Naive thymus-derived CD4-positive, alpha-beta T cell (primary cell): ENCODE measurements around the gene GMPS. TPM values are rescaled to one million over a fixed set of nuclear protein-coding genes. Genes with fewer than 3 reads are reported as not detected.
A peak's percentile ranks its signal among the peaks of the same experiment; 100 is the strongest.

Source experiments
- ATAC-seq: fragments of 150-1000 bp; cut with Tn5 transposase; 2 replicates; pipeline ENCODE4 v1.10.0; 2021; ENCODE audit warnings: mild to moderate bottlenecking, moderate library complexity
- CTCF ChIA-PET: fragments of 350-600 bp; sonication (Branson Sonifier 250); formaldehyde crosslinking; loops from one replicate; lab custom pipeline; 2021; ENCODE audit warnings: antibody characterized with exemption; lab: Charles Lee
- POLR2A ChIA-PET: fragments of 350-600 bp; sonication (Branson Sonifier 250); formaldehyde crosslinking; loops from one replicate; lab custom pipeline; 2021; ENCODE audit warnings: antibody characterized with exemption, inconsistent platforms; lab: Charles Lee
- DNase-seq, 9 donors: peaks; one replicate each; pipeline versions ENCODE4 v3.0.0 to v3.0.0-alpha.2; 2020 to 2022; ENCODE audit warnings: mixed read lengths in 1 of 9
- H3K27ac ChIP-seq: one replicate; pipeline ENCODE4 v1.7.0; 2013; ENCODE audit warnings: mild to moderate bottlenecking, low read depth, low read length, moderate library complexity
- H3K27me3 ChIP-seq, 2 donors: one replicate each; pipeline ENCODE4 v1.7.0; 2013; ENCODE audit warnings: low read length in 2 of 2, mild to moderate bottlenecking in 2 of 2, moderate library complexity in 2 of 2; ENCODE audit not compliant: control insufficient read depth in 2 of 2, insufficient read depth in 2 of 2
- H3K36me3 ChIP-seq, 3 experiments: 1 replicate in 2 of 3; 2 replicates in 1 of 3; pipeline ENCODE4 v1.7.0; 2013; ENCODE audit warnings: low read length in 3 of 3, mild to moderate bottlenecking in 3 of 3, moderate library complexity in 1 of 3; ENCODE audit not compliant: insufficient read depth in 3 of 3, control insufficient read depth in 2 of 3
- H3K4me1 ChIP-seq, 2 donors: one replicate each; pipeline ENCODE4 v1.7.0; 2013; ENCODE audit warnings: low read length in 2 of 2, mild to moderate bottlenecking in 2 of 2, moderate library complexity in 1 of 2; ENCODE audit not compliant: control insufficient read depth in 2 of 2, insufficient read depth in 2 of 2
- H3K4me3 ChIP-seq: 2 replicates; pipeline ENCODE4 v1.7.0; 2013; ENCODE audit warnings: mild to moderate bottlenecking, low read length
- H3K9me3 ChIP-seq, 3 experiments: 1 replicate in 2 of 3; 2 replicates in 1 of 3; pipeline ENCODE4 v1.7.0; 2013; ENCODE audit warnings: low read length in 3 of 3; ENCODE audit not compliant: control insufficient read depth in 2 of 3
- H3K27ac Mint-ChIP-seq, 9 donors: one replicate each; pipeline ENCODE4 v1.8.0; 2020 to 2022; ENCODE audit warnings: mixed read lengths in 9 of 9, mild to moderate bottlenecking in 8 of 9, moderate library complexity in 5 of 9, inconsistent platforms in 2 of 9
- H3K27me3 Mint-ChIP-seq, 5 donors: one replicate each; pipeline ENCODE4 v1.8.0; 2021 to 2022; ENCODE audit warnings: mixed read lengths in 5 of 5, mild to moderate bottlenecking in 1 of 5
- H3K36me3 Mint-ChIP-seq, 5 donors: one replicate each; pipeline ENCODE4 v1.8.0; 2020 to 2022; ENCODE audit warnings: mixed read lengths in 5 of 5, mild to moderate bottlenecking in 3 of 5, inconsistent platforms in 1 of 5
- H3K4me1 Mint-ChIP-seq, 7 donors: one replicate each; pipeline ENCODE4 v1.8.0; 2020 to 2022; ENCODE audit warnings: mixed read lengths in 7 of 7, mild to moderate bottlenecking in 3 of 7, inconsistent platforms in 1 of 7
- H3K4me3 Mint-ChIP-seq, 10 donors: one replicate each; pipeline ENCODE4 v1.8.0; 2020 to 2022; ENCODE audit warnings: mild to moderate bottlenecking in 10 of 10, mixed read lengths in 10 of 10, moderate library complexity in 6 of 10, inconsistent platforms in 2 of 10
- H3K9me3 Mint-ChIP-seq, 11 donors: one replicate each; pipeline ENCODE4 v1.8.0; 2020 to 2022; ENCODE audit warnings: mixed read lengths in 11 of 11, mild to moderate bottlenecking in 4 of 11, inconsistent platforms in 1 of 11, moderate library complexity in 1 of 11
- intact Hi-C, 2 donors: fragments of 100-400 bp; cut with micrococcal nuclease; formaldehyde crosslinking; loops; one replicate each; pipeline ENCODE4 v1.15.1; 2023
- polyA plus RNA-seq, 2 donors: library from polyadenylated mRNA; unstranded; fragments of 300-500 nt; fragmentation: Illumina TruSeq; gene quantifications; one replicate each; pipeline ENCODE4 v1.2.3, GENCODE V29; 2021
- total RNA-seq, 6 experiments: library from RNA in 5 of 6; stranded (reverse) in 5 of 6; gene quantifications; 1 replicate in 5 of 6; 2 replicates in 1 of 6; pipeline ENCODE4 v1.2.3 and lab custom pipeline; 2021 to 2026

Gene GMPS
- total and polyA plus RNA-seq, 7 experiments from 2014 or later = 36.3 to 85.1 (median 47.5) TPM

- DNase-seq = no peak
- POLR2A ChIA-PET = no interaction called here
- H3K27ac Mint-ChIP-seq = no peak overlapping the region
- intact Hi-C loops = no loop called here
- no peaks in the 10 kb centered on the region for H3K4me1 ChIP-seq
- H3K36me3 Mint-ChIP-seq = peaks cover 0 to 21% (median 17%) of the 10 kb centered on the region in 5 donors
- H3K36me3 ChIP-seq = peaks cover 0 to 15% (median 0%) of the 10 kb centered on the region in 3 experiments
- no peaks in the 10 kb centered on the region for H3K27me3 ChIP-seq
- no peaks in the 10 kb centered on the region for H3K9me3 ChIP-seq
- no peaks in the 10 kb centered on the region for H3K27me3 Mint-ChIP-seq
- no peak overlapping the region for H3K27ac ChIP-seq
- CTCF ChIA-PET = no interaction called here
- no peak overlapping the region for H3K4me3 ChIP-seq
- no peak for ATAC-seq
- peaks cover 28 to 43% (median 34%) of the 10 kb centered on the region in 7 donors for H3K4me1 Mint-ChIP-seq
- no peak overlapping the region for H3K4me3 Mint-ChIP-seq
- H3K9me3 Mint-ChIP-seq = no peaks in the 10 kb centered on the region
Measured at GRCh38 chr3:155891321-155891720, 20.9 kb downstream of the GMPS start.

DNA sequence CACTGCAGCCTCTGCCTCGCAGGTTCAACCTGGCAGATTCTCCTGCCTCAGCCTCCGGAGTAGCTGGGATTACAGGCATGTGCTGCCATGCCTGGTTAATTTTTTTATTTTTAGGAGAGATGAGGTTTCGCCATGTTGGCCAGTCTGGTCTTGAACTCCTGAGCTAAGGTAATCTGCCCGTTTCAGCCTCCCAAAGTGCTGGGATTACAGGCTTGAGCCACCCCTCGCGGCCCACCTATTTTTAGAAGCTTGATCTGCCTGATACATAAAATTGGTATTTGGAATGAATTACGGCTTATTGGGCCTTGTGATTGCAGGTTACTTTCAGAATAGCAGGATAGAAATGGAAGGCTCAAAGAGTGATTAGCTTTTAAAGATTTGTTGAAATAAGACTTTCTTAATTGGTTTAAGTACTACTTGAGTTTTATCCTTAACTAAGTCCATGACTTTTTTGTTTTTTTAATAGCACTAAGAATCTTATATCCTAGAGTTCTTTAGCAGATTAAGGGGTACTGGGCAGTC is 25.0 kb downstream of the GMPS start:
- no peaks in the 10 kb centered on the region for H3K9me3 ChIP-seq
- no peak overlapping the region for H3K27ac Mint-ChIP-seq
- no peak overlapping the region for H3K4me3 Mint-ChIP-seq
- H3K27me3 Mint-ChIP-seq = no peaks in the 10 kb centered on the region
- CTCF ChIA-PET = no interaction called here
- POLR2A ChIA-PET = no interaction called here
- no peak overlapping the region for H3K4me3 ChIP-seq
- H3K4me1 ChIP-seq = no peaks in the 10 kb centered on the region
- intact Hi-C loops = no loop called here
- peaks cover 10 to 40% (median 27%) of the 10 kb centered on the region in 5 donors for H3K36me3 Mint-ChIP-seq
- no peaks in the 10 kb centered on the region for H3K9me3 Mint-ChIP-seq
- DNase-seq (no peak), ATAC-seq (no peak)
- H3K27ac ChIP-seq = no peak overlapping the region
- no peaks in the 10 kb centered on the region for H3K27me3 ChIP-seq
- peaks cover 0 to 37% (median 0%) of the 10 kb centered on the region in 3 experiments for H3K36me3 ChIP-seq
- peaks cover 6 to 14% (median 10%) of the 10 kb centered on the region in 7 donors for H3K4me1 Mint-ChIP-seq

DNA sequence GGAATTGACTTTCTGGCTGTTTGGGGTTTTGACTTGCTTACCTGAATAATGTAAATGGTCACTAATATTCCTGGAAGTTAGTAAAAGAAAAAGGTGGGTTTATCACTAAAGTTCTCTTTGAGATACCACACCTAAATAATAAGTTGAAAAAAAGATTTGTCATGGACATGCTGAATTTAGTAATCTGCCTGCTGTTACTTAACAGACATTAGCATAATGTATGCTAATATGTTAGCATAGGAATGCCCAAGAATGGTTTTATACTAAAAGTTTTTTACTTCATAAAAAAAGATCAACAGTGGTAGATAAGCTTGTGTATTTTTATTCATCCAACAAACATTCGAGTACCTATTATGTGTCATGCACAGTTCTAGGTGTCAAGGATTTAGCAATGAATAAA is 36.5 kb downstream of the GMPS start:
- Mint-ChIP-seq H3K36me3 (peaks cover 11 to 52% (median 28%) of the 10 kb centered on the region in 5 donors), H3K9me3 (peaks cover 0 to 13% (median 0%) of the 10 kb centered on the region in 11 donors), H3K27ac (peak overlapping the region in 1 of 9 donors; percentile 45), H3K4me1 (peaks cover 12 to 20% (median 18%) of the 10 kb centered on the region in 7 donors), H3K27me3 (no peaks in the 10 kb centered on the region), H3K4me3 (no peak overlapping the region)
- peaks cover 6 to 9% of the 10 kb centered on the region in 2 donors for H3K4me1 ChIP-seq
- H3K36me3 ChIP-seq = peaks cover 4 to 14% (median 6%) of the 10 kb centered on the region in 3 experiments
- ATAC-seq (no peak), DNase-seq (no peak)
- ChIA-PET POLR2A (no interaction called here), CTCF (no interaction called here)
- intact Hi-C loops = no loop called here
- no peaks in the 10 kb centered on the region for H3K9me3 ChIP-seq
- H3K27me3 ChIP-seq = no peaks in the 10 kb centered on the region
- no peak overlapping the region for H3K4me3 ChIP-seq
- H3K27ac ChIP-seq = no peak overlapping the region

DNA sequence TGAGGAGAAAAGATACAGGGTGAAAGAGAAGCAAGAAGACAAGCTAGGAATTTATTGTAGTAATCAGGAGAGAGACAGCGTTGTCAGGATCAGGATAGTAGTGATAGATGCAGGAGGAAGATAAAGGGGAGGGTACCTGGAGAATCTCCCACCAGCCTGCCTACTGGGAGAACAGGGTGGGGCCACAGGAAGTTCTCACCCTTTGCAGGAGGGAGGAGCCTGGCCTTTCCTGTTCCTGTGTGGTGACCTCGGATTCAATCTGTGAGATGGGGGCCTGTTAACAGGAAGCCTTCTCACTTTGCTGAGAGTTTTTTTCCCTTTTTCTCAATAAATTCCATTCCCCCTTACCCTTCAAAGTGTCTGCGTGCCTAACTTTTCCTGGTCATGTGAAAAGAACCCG is 37.6 kb downstream of the GMPS start:
- intact Hi-C loops = no loop called here
- no peak for ATAC-seq
- H3K4me1 Mint-ChIP-seq = peaks cover 14 to 18% (median 18%) of the 10 kb centered on the region in 7 donors
- DNase-seq = peak in 1 of 9 donors; percentile 3
- H3K27ac Mint-ChIP-seq = peak overlapping the region; percentile 6 to 83 (median 45)
- H3K27me3 Mint-ChIP-seq = no peaks in the 10 kb centered on the region
- H3K4me3 ChIP-seq = no peak overlapping the region
- ChIA-PET CTCF (no interaction called here), POLR2A (no interaction called here)
- peaks cover 6 to 9% of the 10 kb centered on the region in 2 donors for H3K4me1 ChIP-seq
- H3K36me3 Mint-ChIP-seq = peaks cover 11 to 57% (median 37%) of the 10 kb centered on the region in 5 donors
- H3K9me3 Mint-ChIP-seq = peaks cover 0 to 13% (median 0%) of the 10 kb centered on the region in 11 donors
- H3K27me3 ChIP-seq = no peaks in the 10 kb centered on the region
- H3K27ac ChIP-seq = no peak overlapping the region
- H3K4me3 Mint-ChIP-seq = peak overlapping the region in 8 of 10 donors; percentile 2 to 50 (median 28)
- H3K9me3 ChIP-seq = no peaks in the 10 kb centered on the region
- peaks cover 4 to 21% (median 6%) of the 10 kb centered on the region in 3 experiments for H3K36me3 ChIP-seq

DNA sequence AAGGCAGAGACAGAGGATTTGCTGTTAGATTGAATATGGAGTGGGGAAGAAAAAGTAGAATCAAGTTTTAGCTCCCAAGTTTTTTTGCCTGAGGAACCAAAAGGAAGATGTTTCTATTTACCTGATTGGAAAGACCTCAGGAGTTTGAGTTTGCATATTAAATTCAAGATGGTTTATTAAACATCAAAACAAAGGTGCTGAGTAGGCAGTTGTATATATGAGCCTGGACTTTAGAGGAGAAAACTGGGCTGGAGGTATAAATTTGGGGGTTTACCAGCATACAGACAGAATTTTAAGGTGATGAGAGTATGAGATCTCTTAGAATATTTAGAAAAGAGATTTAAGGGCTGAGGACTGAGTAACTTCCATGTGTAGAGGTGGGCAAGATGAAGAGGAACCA is 38.2 kb downstream of the GMPS start:
- peaks cover 4 to 21% (median 6%) of the 10 kb centered on the region in 3 experiments for H3K36me3 ChIP-seq
- no peak for ATAC-seq

GRCh38 chr3:155912090-155912489 is 41.6 kb downstream of the GMPS start:
- H3K27ac ChIP-seq = no peak overlapping the region
- POLR2A ChIA-PET = interaction anchor here (0.7 kb wide), 1 partner anchor 42 kb away, joined by 3 read pairs; no protein-coding TSS in a partner anchor
- Mint-ChIP-seq H3K4me1 (peaks cover 14 to 22% (median 18%) of the 10 kb centered on the region in 7 donors), H3K9me3 (peaks cover 0 to 13% (median 0%) of the 10 kb centered on the region in 11 donors), H3K27ac (no peak overlapping the region), H3K27me3 (no peaks in the 10 kb centered on the region), H3K36me3 (peaks cover 18 to 76% (median 47%) of the 10 kb centered on the region in 5 donors), H3K4me3 (no peak overlapping the region)
- no peak for ATAC-seq
- DNase-seq = no peak
- H3K27me3 ChIP-seq = no peaks in the 10 kb centered on the region
- H3K4me3 ChIP-seq = no peak overlapping the region
- intact Hi-C loops = no loop called here
- H3K9me3 ChIP-seq = no peaks in the 10 kb centered on the region
- H3K36me3 ChIP-seq = peaks cover 4 to 52% (median 4%) of the 10 kb centered on the region in 3 experiments
- CTCF ChIA-PET = no interaction called here
- peaks cover 6 to 9% of the 10 kb centered on the region in 2 donors for H3K4me1 ChIP-seq

More for the DNA sequence above, 38.2 kb downstream of the GMPS start:
- CTCF ChIA-PET = no interaction called here
- DNase-seq = no peak
- Mint-ChIP-seq H3K4me3 (peak overlapping the region in 4 of 10 donors; percentile 10 to 35 (median 20)), H3K27ac (peak overlapping the region; percentile 6 to 83 (median 45)), H3K36me3 (peaks cover 11 to 62% (median 37%) of the 10 kb centered on the region in 5 donors), H3K4me1 (peaks cover 14 to 18% (median 18%) of the 10 kb centered on the region in 7 donors), H3K27me3 (no peaks in the 10 kb centered on the region), H3K9me3 (peaks cover 0 to 13% (median 0%) of the 10 kb centered on the region in 11 donors)
- intact Hi-C loops = no loop called here
- H3K9me3 ChIP-seq = no peaks in the 10 kb centered on the region
- POLR2A ChIA-PET = no interaction called here
- peaks cover 6 to 9% of the 10 kb centered on the region in 2 donors for H3K4me1 ChIP-seq
- H3K4me3 ChIP-seq = no peak overlapping the region
- H3K27me3 ChIP-seq = no peaks in the 10 kb centered on the region
- no peak overlapping the region for H3K27ac ChIP-seq
